MCF 10A (cell line): Measurements from ENCODE around the gene RMRP. TPM values are rescaled to one million over a fixed set of nuclear protein-coding genes. Genes with fewer than 3 reads are reported as not detected.

ENCODE experiments used
- BruUV-seq: library from RNA; stranded (reverse); fragments of 400-500 nt; replicated peaks from 2 replicates; lab custom pipeline; 2021; lab: Mats Ljungman, UMichigan
- CTCF ChIA-PET: fragments of 300-600 bp; sonication (Branson Sonifier 250); formaldehyde crosslinking; extraction: SDS; loops from one replicate; lab custom pipeline; 2021; ENCODE audit warnings: antibody characterized with exemption, inconsistent platforms; lab: Yijun Ruan, JAX
- POLR2A ChIA-PET: fragments of 300-600, 350-650 bp; sonication (Branson Sonifier 250); formaldehyde crosslinking; extraction: SDS; loops from one replicate; lab custom pipeline; 2020; ENCODE audit warnings: antibody characterized with exemption, inconsistent platforms; lab: Yijun Ruan, JAX
- DNase-seq: peaks from one replicate; pipeline ENCODE4 v3.0.0-alpha.2; 2018; ENCODE audit not compliant: unreplicated experiment
- H3K27ac Mint-ChIP-seq: one replicate; pipeline ENCODE4 v1.8.0; 2022; ENCODE audit warnings: mild to moderate bottlenecking, low read depth, mixed read lengths; ENCODE audit not compliant: unreplicated experiment
- H3K27me3 Mint-ChIP-seq: one replicate; pipeline ENCODE4 v1.8.0; 2022; ENCODE audit warnings: mixed read lengths; ENCODE audit not compliant: insufficient read depth, unreplicated experiment
- H3K36me3 Mint-ChIP-seq: one replicate; pipeline ENCODE4 v1.8.0; 2022; ENCODE audit warnings: mild to moderate bottlenecking, moderate library complexity, mixed read lengths; ENCODE audit not compliant: insufficient read depth, unreplicated experiment
- H3K4me1 Mint-ChIP-seq: one replicate; pipeline ENCODE4 v1.8.0; 2022; ENCODE audit warnings: mixed read lengths; ENCODE audit not compliant: insufficient read depth, unreplicated experiment
- H3K4me3 Mint-ChIP-seq: one replicate; pipeline ENCODE4 v1.8.0; 2022; ENCODE audit warnings: mild to moderate bottlenecking, moderate library complexity, mixed read lengths; ENCODE audit not compliant: unreplicated experiment
- H3K9me3 Mint-ChIP-seq: one replicate; pipeline ENCODE4 v1.8.0; 2022; ENCODE audit warnings: mixed read lengths; ENCODE audit not compliant: unreplicated experiment
- intact Hi-C: fragments of 100-400 bp; cut with micrococcal nuclease; formaldehyde crosslinking; loops from 2 replicates; pipeline ENCODE4 v1.14.1; 2022
- total RNA-seq: library from RNA; stranded (reverse); gene quantifications from 2 replicates; pipeline ENCODE4 v1.2.3, GENCODE V29; 2022
- TF ChIP-seq, protein P1 (sequence below): fragments of 200-600 bp; IDR thresholded peaks from one replicate; pipeline ENCODE4 v1.8.0; 2022; ENCODE audit warnings: antibody characterized with exemption, mild to moderate bottlenecking; ENCODE audit not compliant: unreplicated experiment

RMRP gene
- total RNA-seq, 1 experiment from 2014 or later, result 13,245 TPM

- TF ChIP-seq, protein P1, sequence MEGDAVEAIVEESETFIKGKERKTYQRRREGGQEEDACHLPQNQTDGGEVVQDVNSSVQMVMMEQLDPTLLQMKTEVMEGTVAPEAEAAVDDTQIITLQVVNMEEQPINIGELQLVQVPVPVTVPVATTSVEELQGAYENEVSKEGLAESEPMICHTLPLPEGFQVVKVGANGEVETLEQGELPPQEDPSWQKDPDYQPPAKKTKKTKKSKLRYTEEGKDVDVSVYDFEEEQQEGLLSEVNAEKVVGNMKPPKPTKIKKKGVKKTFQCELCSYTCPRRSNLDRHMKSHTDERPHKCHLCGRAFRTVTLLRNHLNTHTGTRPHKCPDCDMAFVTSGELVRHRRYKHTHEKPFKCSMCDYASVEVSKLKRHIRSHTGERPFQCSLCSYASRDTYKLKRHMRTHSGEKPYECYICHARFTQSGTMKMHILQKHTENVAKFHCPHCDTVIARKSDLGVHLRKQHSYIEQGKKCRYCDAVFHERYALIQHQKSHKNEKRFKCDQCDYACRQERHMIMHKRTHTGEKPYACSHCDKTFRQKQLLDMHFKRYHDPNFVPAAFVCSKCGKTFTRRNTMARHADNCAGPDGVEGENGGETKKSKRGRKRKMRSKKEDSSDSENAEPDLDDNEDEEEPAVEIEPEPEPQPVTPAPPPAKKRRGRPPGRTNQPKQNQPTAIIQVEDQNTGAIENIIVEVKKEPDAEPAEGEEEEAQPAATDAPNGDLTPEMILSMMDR, result no peak
- Mint-ChIP-seq H3K4me3 (no peak overlapping the region), H3K4me1 (peaks cover 14% of the 10 kb centered on the region), H3K27ac (no peak overlapping the region), H3K36me3 (peaks cover 36% of the 10 kb centered on the region), H3K9me3 (no peaks in the 10 kb centered on the region), H3K27me3 (no peaks in the 10 kb centered on the region)
- BruUV-seq, result no TSS peak
- no peak for DNase-seq
- intact Hi-C loops, result no loop called here
- ChIA-PET CTCF (interaction anchor here (0.7 to 1.9 kb wide), 6 partner anchors 15 to 1565 kb away, joined by 3 to 7 read pairs (median 3); partner anchors contain the start of genes ARHGEF39, CCDC107 and RMRP), POLR2A (interaction anchor here (0.5 to 1.3 kb wide), 3 partner anchors 9 to 36 kb away, joined by 3 to 6 read pairs (median 3); partner anchors contain the start of gene TPM2)
These were observed 22.0 kb upstream of the RMRP start for GRCh38 chr9:35679766-35680330.

- no peaks in the 10 kb centered on the region for H3K27me3 Mint-ChIP-seq
- H3K4me1 Mint-ChIP-seq, result peaks cover 20% of the 10 kb centered on the region
- DNase-seq, result no peak
- POLR2A ChIA-PET, result interaction anchor here (0.5 to 1.3 kb wide), 3 partner anchors 9 to 66 kb away, joined by 3 to 6 read pairs (median 4); partner anchors contain the start of gene TPM2
- TF ChIP-seq, protein P1, result no peak
- intact Hi-C loops, result no loop called here
- H3K4me3 Mint-ChIP-seq, result no peak overlapping the region
- BruUV-seq, result no TSS peak
- H3K36me3 Mint-ChIP-seq, result peaks cover 31% of the 10 kb centered on the region
- peak overlapping the region; percentile 43 for H3K27ac Mint-ChIP-seq
- CTCF ChIA-PET, result interaction anchor here (0.7 to 1.9 kb wide), 3 partner anchors 14 to 1565 kb away, joined by 3 to 7 read pairs (median 3); no protein-coding TSS in a partner anchor
- no peaks in the 10 kb centered on the region for H3K9me3 Mint-ChIP-seq
These were observed 21.3 kb upstream of the RMRP start for GRCh38 chr9:35679091-35679490.

DNA sequence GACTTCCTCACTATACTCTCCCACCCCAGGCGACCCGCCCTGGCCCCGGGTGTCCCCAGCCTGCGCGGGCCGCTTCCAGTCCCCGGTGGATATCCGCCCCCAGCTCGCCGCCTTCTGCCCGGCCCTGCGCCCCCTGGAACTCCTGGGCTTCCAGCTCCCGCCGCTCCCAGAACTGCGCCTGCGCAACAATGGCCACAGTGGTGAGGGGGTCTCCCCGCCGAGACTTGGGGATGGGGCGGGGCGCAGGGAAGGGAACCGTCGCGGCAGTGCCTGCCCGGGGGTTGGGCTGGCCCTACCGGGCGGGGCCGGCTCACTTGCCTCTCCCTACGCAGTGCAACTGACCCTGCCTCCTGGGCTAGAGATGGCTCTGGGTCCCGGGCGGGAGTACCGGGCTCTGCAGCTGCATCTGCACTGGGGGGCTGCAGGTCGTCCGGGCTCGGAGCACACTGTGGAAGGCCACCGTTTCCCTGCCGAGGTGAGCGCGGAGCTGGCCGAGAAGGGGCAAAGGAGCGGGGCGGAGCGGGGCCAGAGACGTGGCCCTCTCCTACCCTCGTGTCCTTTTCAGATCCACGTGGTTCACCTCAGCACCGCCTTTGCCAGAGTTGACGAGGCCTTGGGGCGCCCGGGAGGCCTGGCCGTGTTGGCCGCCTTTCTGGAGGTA lies 18.0 kb upstream of the RMRP start:
- ChIA-PET POLR2A (interaction anchor here (0.9 to 1.1 kb wide), 2 partner anchors 15 to 74 kb away, joined by 3 read pairs; no protein-coding TSS in a partner anchor), CTCF (interaction anchor here (0.7 kb wide), 1 partner anchor 53 kb away, joined by 3 read pairs; no protein-coding TSS in a partner anchor)
- Mint-ChIP-seq H3K27ac (no peak overlapping the region), H3K36me3 (peaks cover 7% of the 10 kb centered on the region), H3K4me3 (no peak overlapping the region), H3K27me3 (no peaks in the 10 kb centered on the region), H3K9me3 (no peaks in the 10 kb centered on the region), H3K4me1 (peaks cover 12% of the 10 kb centered on the region)
- TF ChIP-seq, protein P1, result no peak
- BruUV-seq, result no TSS peak
- intact Hi-C loops, result no loop called here
- no peak for DNase-seq

- ChIA-PET CTCF (interaction anchor here (0.6 to 0.7 kb wide), 2 partner anchors 54 to 416 kb away, joined by 3 read pairs; no protein-coding TSS in a partner anchor), POLR2A (interaction anchor here (1.1 to 2.3 kb wide), 3 partner anchors 9 to 74 kb away, joined by 3 to 9 read pairs (median 4); no protein-coding TSS in a partner anchor)
- no peaks in the 10 kb centered on the region for H3K9me3 Mint-ChIP-seq
- H3K27ac Mint-ChIP-seq, result no peak overlapping the region
- no TSS peak for BruUV-seq
- intact Hi-C loops, result no loop called here
- TF ChIP-seq, protein P1, result no peak
- H3K27me3 Mint-ChIP-seq, result no peaks in the 10 kb centered on the region
- H3K4me3 Mint-ChIP-seq, result no peak overlapping the region
- peaks cover 6% of the 10 kb centered on the region for H3K36me3 Mint-ChIP-seq
- H3K4me1 Mint-ChIP-seq, result peaks cover 12% of the 10 kb centered on the region
- no peak for DNase-seq
These were observed 17.4 kb upstream of the RMRP start for GRCh38 chr9:35675204-35675603.
